HG03565 (cell line): ENCODE measurements around the gene INPP5F.
"Not testable (repeated sequence)": the region's sequence is repeated elsewhere in the genome, so short reads cannot be mapped to it uniquely, and the experiment has no call there.

ENCODE experiments used
- ATAC-seq: cut with Tn5 transposase; IDR thresholded peaks from one replicate; pipeline ENCODE4 v1.9.1; 2021; ENCODE audit warnings: mild to moderate bottlenecking, moderate library complexity; ENCODE audit not compliant: unreplicated experiment

INPP5F gene

DNA sequence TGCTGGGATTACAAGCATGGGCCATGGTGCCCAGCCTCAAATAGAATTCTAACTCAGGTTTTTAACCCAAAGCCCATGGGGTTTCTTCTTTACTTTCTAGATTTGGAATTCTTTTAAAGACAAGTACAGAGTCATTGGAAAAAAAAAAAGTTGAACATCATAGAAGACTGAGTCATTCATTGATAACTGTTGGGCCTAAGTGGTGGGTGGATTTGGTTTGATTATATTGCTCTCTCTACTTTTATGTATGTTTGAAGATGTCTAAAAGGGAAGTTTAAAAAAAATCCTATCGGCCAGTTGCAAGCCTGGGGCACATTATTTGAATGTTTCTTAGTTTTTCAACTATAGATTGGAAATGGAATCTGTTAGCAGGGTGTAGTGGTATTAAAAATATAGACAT is 49.7 kb downstream of the INPP5F start:
- no peak for ATAC-seq

DNA sequence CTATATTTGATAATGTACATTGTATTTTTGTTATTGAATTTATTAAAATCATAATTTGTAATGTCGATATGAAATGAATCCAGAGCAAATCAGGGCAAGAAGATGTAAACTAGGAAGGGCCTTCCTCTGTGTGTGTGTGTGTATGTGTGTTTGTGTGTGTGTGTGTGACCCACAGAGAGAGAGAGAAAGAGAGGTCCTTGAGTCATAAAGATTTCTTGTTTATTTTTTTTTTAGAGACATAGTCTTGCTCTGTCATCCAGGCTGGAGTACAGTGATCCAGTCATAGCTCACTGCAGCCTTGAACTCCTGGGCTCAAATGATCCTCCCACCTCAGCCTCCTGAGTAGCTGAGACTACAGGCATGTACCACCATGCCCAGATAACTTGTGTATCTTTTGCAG is 50.7 kb downstream of the INPP5F start:
- ATAC-seq = no peak

DNA sequence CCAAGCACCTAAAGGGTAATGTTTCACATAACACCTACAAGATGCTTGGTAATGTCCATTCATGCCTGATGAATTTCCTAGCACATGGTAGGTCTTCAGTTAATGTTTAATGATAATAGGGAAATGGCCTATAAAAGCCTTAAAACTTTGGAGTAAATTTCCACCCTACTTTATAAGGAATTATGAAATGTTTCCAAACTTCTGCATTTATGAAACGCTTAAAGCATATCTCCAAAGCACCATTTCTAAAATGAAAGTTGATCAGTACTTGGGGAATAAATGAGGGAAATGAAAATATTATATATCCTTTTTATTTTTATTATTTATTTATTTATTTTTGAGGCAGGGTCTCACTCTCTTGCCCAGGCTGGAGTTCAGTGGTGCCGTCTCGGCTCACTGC is 51.8 kb downstream of the INPP5F start:
- no peak for ATAC-seq

DNA sequence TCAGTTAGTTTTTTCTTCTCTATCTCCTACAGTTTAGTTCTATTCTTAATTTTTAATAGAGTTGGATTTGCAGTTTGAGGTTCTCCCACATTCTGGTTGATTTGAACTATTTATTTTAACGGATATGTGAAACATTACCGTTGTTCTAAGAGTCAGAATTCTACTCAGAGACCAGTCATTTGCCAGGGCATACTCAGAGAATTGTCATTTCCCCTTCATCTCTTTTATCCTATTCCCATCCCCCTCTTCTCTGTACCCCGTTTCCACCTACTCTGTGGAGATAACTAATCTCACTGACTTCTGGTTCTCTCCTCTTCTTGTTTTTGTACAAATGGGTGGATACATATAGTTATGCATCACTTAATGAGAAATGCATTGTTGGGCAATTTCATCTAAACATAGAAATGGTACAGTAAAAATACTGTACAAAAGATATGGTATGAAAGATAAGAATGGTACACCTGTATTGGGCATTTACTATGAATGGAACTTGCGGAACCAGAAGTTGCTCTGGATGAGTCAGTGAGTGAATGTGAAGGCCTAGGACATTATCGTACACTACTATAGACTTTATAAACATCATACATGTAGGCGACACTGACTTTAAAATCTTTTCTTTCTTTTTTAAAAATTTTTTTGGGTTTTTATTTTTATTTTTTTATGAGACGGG is 53.1 kb downstream of the INPP5F start:
- ATAC-seq = no peak

DNA sequence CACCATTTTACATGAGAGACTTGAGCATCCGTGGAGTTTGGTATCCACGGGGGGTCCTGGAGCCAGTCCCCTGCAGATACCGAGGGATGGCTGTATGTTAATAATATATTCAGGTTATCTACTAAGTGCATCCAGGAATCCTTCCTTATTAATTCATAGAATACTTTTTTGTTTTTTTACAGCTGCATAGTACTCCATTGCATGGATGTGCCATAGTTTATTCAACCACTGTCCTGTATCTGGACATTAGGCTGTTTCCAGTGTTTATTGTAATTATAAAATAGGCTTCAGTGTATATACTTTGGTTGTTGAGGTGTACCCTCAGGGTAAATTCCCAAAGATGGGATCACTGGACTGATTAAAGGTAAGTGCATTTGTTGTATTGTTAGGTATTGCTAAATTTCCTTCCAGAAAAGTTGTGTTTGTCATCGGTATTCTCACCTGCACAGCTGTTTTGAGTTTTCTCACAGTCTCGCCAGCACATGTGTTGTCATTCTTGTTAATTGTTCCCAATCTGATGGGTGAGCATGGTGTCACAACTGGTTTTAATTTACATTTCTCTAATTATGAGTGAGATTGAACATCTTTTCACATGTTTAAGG is 55.1 kb downstream of the INPP5F start:
- ATAC-seq = no peak

DNA sequence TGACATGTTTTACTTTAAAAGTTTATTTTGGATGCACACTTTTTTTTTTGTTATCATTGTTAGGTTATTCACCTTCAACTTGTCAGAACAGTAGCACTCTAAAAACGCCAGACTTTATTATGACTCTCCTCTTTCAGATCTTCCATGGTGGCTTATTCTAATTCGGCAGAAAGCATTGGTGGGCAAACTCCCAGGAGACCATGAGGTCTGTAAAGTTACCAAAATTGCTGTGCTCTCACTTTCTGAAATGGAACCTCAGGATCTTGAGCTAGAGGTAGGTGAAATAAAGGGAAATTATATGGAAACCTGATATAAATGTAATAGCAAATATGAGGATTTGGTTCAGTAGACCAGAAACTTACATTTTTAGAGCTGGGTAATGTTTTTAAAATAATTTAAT is 55.6 kb downstream of the INPP5F start:
- ATAC-seq = no peak

DNA sequence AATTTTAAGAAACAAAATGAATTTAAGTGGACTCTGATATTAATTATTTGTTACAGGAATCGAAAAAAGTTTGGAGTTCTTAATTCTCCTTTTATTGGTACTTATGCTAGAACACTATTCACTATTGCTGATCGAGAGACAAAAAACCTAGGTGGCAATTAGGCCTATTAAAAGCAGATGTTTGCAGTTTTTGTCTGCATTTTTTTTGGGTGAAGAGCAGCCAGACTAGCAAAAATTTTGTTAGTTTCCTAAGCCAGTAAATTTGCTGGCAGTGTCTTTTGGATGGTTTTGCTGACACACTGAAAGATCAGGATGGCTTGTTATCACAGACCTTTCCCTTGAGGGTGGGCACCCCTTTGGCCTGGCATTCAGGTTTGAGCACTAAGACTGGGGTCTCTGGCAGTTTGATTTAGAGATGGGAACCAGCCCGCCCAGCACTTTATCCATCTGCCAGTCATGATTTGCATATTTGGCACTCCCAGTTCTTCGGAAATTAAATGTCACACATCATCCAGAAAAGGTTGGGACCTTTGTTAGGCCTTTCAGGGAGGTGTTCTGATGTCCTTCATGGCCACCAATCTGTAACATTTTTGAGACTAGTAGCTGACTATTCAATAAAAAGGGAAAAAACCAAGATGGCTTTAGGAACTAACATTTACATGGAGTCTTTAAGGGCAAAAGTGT is 57.3 kb downstream of the INPP5F start:
- no peak for ATAC-seq

DNA sequence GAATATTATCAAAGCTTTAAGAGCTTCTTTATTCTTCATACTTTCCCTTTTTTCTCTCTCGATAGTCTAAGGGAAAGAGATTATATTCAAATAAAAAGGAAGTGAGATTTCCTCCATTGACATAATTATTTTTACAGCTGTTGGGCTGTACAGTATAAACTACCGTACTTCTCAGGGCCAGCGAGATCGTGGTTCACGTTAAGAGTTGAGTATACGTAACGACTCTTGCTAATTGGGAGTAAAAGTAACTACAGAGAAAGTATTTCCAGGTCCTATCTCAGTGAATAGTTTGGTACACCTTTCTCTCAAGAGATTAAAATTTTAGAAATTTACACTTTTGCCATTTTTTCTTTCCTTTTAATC is 57.8 kb downstream of the INPP5F start:
- ATAC-seq = no peak

DNA sequence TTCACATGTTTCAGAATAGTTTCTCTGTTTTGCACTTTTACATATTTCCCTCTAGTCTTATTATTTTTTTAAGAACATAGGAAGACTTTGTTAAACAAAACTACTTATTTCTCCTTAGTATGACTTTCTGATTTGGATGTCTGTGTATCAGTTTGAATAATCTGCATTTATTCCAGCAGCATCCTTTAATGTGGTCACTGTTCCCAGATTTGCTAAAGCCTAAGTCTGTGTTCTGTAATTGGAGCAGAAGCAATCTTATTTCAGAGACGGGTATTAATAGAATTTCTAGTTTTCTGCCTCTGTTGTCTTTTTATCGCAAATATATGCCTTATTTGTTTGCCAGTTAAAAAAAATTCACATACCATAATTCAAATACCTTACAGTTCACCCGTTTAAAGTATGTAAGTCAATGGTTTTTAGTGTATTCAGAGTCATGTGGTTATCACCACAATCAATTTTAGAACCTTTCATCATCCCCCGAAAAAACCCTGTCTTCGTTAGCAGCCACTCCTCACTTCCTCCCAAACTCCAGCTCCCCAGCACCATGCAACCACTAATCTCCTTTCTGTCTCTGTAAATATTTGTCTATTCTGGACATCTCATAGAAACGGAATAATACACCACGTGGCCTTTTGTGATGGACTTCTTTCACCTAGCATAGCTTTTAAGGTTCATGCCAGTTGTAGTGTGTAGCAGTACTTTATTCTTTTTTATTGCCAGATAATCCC is 58.7 kb downstream of the INPP5F start:
- peak; percentile 75 for ATAC-seq

DNA sequence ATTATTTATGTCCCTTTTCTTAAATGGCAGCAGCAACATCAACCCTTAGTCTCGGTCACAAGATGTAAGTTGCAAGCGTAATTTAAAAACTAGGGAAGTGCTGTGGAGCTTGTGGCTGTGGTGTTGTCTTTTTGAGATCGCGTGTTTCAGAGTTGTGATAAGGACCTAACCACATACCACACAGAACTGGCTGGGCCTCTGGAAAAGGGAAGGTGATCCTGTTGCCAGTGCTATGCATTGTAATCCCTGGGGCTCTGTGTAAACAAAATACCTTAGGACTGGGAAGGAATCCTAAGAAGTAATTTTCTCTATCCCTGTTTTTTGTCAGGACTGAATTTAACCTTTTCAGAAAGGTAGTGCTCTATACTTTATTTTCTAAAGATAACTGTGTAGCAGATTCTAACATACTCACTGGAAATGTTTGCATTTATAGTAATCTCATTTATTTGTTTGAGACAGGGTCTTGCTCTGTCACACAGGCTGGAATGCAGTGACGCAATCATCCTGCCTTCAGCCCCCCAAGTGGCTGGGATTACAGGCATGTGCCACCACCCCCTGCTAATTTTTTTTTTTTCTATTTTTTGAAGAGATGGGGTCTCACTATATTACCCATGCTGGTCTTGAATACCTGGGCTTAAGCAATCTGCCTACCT is 60.4 kb downstream of the INPP5F start:
- ATAC-seq = no peak

DNA sequence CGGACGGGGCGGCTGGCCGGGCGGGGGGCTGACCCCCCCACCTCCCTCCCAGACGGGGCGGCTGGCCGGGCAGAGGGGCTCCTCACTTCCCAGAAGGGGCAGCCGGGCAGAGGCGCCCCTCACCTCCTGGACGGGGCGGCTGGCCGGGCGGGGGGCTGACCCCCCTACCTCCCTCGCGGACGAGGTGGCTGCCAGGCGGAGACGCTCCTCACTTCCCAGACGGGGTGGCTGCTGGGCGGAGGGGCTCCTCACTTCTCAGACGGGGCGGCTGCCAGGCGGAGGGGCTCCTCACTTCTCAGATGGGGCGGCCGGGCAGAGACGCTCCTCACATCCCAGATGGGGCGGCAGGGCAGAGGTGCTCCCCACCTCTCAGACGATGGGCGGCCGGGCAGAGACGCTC is 69.3 kb downstream of the INPP5F start:
- ATAC-seq = not testable (repeated sequence)

DNA sequence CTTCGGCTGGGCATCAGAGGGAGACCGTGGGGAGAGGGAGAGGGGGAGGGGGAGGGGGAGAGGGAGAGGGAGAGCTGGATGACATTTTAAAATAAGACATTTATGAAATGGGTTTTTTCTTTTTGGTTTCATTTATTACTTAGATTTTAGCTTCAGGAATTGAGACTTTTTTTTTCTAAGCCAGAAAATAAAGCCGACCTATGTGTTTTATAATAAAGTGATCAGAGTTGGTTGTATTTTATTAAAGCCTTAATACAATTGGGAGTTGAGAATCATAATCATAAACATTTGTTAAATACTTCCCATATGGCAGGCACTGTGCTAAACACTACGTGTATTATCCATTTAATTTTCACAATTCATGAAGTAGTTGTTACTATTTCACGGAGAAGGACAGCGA is 70.2 kb downstream of the INPP5F start:
- no peak for ATAC-seq

DNA sequence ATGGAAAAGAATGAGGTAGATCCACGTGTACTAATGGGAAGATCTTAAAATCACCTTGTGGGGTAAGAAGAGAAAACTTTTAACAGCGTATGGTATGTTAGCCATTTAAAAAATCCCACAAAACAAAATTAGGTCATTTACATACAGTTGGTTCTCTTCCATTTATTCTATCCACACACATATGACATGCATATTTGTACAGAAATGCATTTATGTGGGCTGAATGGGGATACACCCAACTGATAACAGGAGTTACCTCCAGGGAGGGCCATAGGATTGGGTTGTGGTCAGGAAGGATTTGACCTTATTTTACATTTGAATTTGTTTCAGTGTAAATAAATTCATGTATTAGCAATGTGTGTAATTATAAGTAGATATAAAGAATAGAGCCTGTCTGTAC is 75.3 kb downstream of the INPP5F start:
- no peak for ATAC-seq

DNA sequence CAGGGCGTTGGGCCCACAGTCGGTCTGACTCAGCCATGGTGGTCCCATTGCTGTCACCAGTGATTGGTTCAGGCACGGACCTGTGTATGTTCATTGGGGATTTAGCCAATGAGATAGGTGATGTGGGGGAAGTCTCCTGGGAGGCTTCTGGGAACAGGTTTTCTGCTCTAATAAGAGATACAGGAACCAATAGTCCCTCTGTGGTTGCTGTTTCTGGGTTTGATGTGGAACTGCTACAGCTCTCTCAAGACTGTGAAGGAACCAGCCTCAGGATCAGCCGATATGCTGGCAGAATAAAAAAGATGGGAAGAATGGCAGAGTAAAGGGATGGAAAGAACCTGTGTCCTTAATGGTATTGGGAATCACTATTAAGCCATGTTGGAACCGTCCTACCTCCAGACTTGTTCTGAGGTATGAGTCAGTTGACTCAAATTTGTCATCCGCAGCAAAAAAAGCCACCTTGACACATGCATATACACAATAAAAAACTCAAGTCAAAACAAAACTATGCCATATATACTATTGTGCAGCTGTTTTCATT is 76.2 kb downstream of the INPP5F start:
- ATAC-seq = no peak

DNA sequence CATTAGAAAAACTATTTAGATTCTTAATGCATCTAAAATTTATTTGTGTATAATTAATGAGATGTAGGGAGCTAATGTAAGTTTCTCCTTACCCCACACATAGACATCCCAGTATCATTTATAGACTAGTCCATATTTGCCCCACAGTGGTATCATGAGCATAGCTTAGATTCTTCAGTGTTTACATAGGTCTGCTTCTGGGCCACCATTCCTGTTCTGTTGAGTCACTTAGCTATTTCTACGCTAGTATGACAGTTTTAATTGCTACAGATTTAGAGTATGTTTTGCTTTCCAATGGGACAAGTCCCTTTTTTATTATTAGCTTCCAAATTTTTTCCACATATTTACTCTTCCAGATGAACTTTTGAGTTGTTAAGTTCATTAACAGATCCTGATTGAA is 77.4 kb downstream of the INPP5F start:
- ATAC-seq = no peak

DNA sequence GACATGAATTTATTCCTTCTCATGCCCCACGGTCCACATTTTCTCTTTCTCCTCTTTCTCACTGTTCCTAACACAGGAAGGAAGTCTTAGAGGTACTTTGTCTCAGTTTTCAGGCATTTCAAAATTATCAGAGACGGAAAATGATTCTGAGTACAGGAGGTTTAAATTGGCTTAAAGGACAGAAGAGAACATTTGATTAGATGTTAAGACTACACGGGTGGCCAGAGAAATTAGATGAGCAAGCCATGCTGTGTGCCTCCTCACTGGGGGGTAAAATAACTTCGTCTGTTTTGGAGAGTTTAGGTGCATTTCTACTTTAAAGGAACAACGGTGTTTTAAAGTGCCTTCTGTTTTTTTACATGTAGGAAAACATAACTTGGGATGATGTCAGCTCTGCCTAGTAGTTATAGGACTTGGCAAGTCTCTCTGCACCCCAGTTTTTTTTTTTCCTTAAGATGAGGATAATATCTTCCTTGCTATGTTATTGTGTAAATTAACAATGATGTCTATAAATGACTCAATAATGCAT is 79.9 kb downstream of the INPP5F start:
- no peak for ATAC-seq

DNA sequence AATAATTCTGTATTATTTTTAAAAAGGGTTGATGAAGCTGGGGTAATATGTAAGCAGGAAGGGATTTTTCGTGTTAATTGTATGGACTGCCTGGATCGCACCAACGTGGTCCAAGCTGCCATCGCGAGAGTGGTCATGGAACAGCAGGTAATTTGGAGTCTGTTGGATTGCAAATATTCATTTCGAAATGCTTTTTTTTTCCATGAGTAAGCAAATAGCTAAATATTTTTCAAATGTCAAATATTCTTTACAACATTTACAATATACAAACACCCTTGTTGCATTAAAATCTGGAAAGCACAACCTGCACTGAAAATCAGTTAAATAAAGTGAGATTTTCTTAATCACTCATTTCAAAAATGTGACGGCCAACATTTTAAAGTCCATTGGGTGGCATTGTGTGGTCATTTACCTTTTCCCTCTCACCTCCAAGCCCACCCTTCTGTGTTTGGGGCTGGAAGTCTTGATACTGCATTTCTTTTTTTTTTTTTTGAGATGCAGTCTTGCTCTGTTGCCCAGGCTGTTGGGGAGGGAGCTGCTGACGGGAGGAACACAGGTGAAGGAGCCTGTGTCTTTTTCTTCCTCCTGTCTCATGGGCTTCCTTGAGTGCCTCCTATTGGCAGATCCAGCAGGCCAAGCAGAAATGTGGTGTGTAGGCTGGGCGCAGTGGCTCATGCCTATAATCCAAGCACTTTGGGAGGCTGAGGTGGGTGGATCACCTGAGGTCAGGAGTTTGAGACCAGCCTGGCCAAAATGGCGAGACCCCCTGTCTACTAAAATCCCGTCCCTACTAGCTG is 80.7 kb downstream of the INPP5F start:
- no peak for ATAC-seq

DNA sequence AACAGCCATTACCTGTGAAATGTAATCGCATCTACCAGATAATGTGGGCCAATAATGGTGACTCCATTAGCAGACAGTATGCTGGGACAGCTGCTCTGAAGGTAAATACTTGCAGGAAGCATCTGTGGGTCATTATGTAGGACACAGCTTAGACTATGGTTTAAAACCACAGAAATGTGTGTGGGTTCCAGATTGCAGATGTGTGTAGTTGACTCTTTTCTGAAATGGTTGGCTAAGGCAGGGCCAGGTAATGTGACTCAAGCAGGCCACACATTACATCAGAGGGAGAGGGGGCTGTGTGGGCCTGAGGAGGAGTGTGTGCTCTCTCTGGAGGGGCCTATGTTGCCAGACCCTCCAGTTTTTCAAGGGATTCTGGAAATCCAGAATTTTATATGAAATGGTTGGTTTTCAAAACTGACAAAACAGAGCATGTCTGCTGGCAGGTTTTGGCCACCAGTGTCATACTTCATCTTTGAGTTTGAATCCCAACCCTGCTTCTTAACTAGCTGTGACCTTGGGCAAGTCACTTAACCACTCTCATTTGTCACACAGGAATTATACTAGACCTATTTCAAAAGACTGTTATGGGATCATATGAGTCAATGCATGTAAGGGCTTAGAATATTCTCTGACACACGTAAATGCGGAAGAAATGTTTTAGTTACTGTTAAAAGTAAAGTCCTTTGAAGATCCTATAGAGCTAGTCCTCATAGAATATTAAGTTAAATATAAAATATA is 82.3 kb downstream of the INPP5F start:
- ATAC-seq = peak; percentile 64

DNA sequence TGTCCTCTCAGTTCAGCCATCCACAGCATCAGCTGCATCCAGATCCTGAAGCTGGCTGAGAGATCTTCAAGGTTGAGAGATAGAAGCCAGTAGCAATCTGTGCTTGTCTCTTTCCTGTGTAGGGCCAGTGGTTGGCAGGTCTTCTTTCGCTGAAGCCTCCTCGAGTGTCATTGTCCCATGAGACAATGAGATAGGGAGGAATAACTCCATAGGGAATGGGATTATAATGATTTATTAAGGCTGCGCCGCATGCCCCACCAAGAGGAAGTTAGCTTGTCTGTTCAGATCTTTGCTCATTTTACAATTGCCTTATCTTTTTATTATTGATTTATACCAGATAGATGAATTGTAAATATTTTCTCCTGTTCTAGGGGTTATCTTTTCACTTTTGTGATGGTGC is 85.3 kb downstream of the INPP5F start:
- no peak for ATAC-seq
